ENCODE measurements around the gene SLC1A4. TPM values are rescaled to one million over a fixed set of nuclear protein-coding genes. Genes with fewer than 3 reads are reported as not detected.
"Not testable (repeated sequence)": the region's sequence is repeated elsewhere in the genome, so short reads cannot be mapped to it uniquely, and the experiment has no call there.

Gene SLC1A4
- total RNA-seq, 1 donor from 2014 or later, result 62.8 TPM

DNA sequence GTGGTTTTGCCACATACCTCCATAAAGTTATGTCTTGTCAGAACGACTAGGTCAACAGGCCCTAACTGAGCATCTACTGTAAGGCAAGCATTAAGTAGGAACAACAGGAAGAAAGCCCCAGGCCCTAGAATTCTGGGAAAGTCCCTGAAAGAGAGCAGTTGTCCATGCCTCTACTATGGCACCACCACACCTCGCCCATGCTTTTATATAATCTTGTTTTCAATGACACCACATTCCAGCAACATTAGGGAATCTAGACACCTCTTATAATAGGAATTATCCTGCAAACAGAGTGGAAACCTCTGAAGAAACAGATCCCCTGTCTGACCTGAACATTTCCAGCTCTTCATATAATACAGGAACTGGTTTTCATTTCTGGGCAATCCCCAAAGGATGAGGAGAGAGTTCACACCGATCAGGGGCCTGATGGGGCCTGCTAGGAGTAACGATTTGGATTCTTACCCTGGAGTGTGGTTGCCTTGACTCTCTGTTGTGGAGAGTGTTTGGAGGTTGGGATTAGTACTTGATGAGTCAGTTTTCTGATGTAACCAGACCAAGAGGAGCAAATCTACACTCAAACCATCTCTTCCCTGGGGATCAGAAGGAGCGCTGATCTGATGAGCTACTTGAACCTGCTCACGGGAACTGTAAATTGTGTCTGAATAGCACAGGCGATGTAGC, 35.1 kb downstream of the SLC1A4 start:
- intact Hi-C loops (cut with micrococcal nuclease), result no loop called here

DNA sequence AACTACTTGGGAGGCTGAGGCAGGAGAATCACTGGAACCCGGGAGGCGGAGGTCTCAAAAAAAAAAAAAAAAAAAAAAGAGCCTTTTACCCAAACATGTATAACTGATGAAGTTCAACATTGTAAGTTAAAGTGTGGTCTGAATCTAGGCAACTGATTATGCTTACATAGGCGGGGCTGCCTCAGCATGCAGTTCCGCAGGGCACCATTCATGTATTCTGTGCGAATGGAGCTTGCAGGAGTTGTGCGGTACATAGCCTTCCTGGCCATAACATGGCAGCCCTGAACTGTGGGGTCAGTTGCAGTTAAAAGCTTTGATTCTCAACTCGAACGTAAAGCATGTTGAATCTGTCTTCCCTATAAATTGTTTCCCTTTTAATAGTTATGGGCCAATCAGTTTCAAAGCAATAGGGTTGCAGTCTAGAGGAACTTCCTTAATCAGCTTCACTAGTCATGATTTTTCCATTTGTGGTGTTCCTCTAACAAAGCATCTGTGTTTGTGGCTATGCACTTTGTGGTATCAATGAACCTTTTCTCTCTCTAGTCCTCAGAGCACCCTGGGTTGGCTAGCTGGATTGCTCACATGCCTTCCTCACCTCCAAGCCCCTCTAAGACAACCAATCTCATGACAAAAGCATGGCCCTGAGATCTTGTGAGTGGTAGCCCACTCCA, 36.4 kb downstream of the SLC1A4 start:
- intact Hi-C loops (cut with micrococcal nuclease), result no loop called here

GRCh38 chr2:65026154-65026553, 37.0 kb downstream of the SLC1A4 start:
- intact Hi-C loops (cut with micrococcal nuclease), result no loop called here

DNA sequence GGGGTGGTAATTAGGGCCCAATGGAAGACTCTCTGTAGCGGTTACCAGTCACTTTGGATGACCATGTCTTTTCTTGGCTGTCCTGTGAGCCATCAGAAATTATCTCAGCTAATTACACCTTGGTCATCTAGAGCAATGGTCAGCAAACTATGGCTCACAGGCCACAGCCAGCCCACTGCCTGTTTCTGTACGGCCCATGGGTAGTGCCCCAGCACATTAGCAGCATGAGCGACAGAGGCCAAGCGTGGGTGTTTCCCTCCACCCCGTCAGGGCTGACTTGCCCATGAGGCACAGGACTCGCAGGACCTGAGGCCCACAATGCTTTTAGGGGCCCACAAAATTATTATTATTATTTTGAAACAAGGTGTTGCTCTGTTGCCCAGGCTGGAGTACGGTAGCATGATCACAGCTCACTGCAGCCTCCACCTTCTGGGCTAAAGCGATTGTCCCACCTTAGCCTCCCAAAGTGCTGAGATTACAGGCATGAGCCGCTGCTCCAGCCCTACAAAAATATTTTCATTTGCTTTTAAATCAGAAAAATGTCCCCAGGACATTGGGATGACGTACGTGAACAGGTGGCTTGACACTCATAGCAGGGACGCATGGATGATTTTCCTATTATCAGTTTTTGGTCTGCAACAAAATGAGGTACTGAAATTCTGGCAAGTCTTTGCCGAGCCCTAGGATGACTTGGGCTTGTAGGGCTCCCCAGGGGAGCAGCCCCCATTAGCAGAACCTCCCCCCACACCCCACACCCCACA, 37.7 kb downstream of the SLC1A4 start:
- intact Hi-C loops (cut with micrococcal nuclease), result no loop called here

GRCh38 chr2:65027616-65028244, 38.5 kb downstream of the SLC1A4 start:
- intact Hi-C loops (cut with micrococcal nuclease), result no loop called here

- intact Hi-C loops (cut with micrococcal nuclease), result no loop called here
These were observed 41.5 kb downstream of the SLC1A4 start for GRCh38 chr2:65030476-65031332.

DNA sequence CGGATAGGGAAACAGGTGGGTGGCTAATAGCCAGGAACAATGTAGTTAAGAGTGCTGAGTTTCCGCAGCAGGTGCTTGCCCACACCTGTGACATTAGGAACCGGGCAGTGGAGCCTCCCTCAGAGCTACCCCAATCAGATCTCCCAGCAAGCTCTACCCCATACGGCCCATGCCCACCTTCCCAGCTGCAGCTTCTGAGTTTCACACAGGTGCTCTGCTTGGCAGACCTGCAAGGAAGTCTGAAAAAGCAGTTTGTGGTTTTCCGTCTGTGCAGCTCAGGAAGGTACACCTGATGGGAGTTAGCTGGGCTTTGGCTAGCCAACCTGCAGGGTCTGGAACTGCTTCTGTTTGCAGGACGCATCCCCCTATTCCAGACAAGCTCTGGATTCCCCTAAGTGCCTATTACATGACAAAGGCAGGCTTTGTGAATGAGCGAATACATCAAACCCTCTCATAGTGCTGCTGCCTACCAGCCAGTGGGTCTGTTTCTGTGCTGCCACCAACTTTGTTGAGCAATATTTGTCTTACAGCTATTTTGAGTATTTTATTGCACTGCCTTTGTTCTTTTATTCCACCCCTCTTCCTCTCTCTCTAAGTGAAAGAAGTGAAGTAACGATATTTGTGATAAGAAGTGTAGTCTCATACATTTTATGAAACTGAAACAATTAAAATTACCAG, 42.3 kb downstream of the SLC1A4 start:
- intact Hi-C loops (cut with micrococcal nuclease), result no loop called here

- intact Hi-C loops (cut with micrococcal nuclease), result no loop called here
These were observed 43.1 kb downstream of the SLC1A4 start for GRCh38 chr2:65032019-65032975.

GRCh38 chr2:65033178-65033577, 44.0 kb downstream of the SLC1A4 start:
- intact Hi-C loops (cut with micrococcal nuclease), result no loop called here

DNA sequence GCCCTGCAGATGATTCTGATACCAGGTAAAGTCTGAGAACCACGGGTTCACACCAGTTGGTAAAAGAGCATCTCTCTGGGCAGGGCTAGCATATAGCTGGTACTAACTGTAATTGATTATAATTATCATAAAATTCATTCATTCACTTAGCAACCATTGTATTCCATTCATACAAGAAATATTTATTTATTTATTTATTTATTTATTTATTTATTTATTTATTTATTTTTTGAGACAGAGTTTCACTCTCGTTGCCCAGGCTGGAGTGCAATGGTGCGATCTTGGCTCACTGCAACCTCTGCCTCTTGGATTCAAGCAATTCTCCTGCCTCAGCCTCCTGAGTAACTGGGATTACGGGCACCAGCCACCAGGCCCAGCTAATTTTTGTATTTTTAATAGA, 44.5 kb downstream of the SLC1A4 start:
- intact Hi-C loops (cut with micrococcal nuclease), result not testable (repeated sequence)

DNA sequence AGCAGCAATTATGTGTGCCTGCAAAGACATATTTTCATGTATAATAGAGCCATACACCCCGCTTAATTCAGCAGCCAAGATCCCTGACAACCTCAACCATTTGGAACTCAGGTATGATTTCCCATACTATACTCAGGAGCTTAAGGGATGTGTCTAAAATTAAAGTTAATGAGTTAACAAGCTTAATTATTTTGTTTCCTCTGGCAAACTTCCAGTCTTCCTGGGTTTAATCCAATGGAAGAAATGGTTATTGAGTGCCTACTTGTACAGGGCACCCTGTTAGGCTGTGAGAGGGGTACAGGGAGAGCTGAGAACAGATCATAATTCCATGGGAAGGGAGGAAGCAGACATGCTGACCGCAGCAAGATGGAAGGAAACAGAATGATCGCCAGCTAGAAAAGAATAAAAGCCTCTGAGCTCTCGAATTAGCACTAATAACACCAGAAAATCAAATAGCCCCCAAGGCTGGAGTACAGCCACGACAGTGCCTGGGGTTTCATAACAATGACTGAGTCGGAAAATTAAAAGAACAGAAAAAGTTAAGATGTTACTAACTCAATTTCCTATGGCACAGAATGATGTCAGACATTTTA, 46.2 kb downstream of the SLC1A4 start:
- intact Hi-C loops (cut with micrococcal nuclease), result no loop called here

DNA sequence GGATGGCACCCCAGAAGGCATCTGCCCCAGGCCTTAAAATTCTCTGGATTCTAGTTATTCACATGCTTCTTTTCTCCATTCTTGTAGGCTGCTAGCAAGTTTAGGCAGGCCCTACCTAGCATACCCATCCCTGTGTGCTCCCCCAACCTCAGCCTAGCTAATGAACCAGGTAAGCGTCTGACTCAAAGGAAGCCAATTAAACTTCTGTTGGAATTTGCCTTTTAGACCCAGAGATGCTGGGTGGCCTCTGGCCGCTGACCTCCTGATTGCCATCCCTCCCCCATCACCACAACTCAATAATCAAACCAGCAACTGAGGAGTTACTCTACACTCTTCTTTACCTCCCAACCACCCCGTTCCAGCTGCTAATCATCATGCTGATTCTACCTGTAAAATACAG, 48.0 kb downstream of the SLC1A4 start:
- intact Hi-C loops (cut with micrococcal nuclease), result no loop called here

DNA sequence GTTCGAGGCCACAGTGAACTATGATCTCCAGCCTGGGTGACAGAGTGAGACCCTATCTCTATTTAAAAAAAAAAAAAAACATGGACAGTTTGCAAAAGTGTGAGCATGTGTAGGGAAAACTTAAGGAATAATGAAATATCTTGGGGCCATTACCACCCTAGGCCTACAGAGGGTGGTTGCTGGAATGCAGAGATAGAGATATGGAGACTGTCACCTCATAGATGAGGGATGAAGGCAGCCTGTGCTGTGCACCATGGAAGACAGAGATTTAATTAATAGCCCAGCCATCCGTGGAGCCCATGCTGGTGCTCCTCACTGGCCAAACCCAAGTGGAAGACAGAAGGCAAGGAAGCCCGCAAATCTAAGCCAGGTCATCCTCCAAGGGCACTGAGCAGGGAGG, 50.4 kb downstream of the SLC1A4 start:
- intact Hi-C loops (cut with micrococcal nuclease), result loop anchor here (1.0 to 2.0 kb wide), 3 partner anchors 51 to 167 kb away; partner anchors contain the start of gene SLC1A4

GRCh38 chr2:65040400-65041261, 51.4 kb downstream of the SLC1A4 start:
- intact Hi-C loops (cut with micrococcal nuclease), result loop anchor here (1.0 to 2.0 kb wide), 3 partner anchors 52 to 168 kb away; partner anchors contain the start of gene SLC1A4

DNA sequence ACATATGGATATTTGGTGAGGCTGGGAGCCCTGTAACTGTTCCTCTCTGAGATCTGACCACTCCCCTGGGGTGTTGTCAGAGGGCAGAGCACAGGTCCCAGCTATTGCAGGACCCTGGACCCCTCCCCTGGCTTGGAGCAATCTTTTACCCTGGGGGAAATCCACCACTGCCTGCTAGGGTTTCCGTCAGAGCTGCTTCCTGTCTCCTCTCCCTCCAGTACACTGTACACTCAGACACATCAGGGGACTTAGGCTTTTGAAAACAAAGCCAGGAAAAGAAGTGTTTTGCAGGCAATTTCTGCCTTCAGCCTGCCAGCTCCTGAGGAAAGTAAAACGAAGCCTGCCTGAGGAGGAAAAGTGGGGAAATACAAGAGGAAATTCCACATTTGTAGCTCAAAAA, 53.8 kb downstream of the SLC1A4 start:
- intact Hi-C loops (cut with micrococcal nuclease), result no loop called here

DNA sequence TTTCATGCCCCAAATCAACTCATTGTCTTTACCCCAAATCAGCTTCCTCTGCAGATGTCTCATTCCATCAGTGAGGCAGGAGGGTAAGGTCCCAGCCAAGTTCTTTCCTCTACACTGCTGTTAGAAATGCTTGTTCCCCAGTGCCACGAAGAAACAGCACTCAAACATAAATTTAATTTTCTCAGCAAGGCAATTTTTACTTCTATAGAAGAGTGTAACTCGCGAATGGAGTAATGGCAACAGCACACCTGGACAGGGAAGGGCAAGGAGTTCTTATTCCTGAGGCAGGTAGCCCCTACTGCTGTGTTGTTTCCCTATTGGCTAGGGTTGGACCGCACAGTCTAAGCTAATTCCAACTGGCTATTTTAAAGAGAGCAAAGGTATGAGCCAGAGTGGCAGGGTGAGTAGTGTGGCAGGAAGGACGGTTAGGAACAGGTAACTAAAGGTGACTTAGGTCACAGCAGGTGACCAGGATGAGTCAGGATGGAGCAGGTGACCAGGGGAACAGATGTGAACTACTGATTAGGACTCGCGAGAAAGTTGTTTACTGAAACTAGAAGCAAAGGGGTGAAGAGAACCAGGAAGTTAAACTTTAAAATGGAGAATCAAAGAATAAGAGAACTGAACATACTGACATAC, 55.0 kb downstream of the SLC1A4 start:
- intact Hi-C loops (cut with micrococcal nuclease), result no loop called here

DNA sequence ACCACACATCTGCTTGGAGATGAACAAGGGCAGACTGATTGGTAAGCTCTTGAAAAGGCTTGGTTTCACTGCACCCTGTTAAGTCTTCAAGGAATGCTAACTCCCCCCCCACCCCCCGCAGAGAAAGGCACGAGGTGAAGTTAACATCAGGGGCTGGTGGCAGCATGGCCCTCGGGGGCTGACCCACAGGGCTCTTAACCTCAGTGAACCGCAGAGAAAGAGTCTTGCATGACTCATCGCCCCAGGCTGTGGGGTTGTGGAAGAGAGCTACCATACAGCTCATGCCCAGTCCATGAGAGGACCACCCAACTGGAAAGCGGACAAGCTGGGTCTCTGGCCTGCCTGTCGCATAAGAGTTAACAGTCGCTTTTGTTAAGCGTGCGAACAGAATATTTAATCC, 56.5 kb downstream of the SLC1A4 start:
- intact Hi-C loops (cut with micrococcal nuclease), result no loop called here
